ENCODE data around the gene MEAF6.

Gene MEAF6

DNA sequence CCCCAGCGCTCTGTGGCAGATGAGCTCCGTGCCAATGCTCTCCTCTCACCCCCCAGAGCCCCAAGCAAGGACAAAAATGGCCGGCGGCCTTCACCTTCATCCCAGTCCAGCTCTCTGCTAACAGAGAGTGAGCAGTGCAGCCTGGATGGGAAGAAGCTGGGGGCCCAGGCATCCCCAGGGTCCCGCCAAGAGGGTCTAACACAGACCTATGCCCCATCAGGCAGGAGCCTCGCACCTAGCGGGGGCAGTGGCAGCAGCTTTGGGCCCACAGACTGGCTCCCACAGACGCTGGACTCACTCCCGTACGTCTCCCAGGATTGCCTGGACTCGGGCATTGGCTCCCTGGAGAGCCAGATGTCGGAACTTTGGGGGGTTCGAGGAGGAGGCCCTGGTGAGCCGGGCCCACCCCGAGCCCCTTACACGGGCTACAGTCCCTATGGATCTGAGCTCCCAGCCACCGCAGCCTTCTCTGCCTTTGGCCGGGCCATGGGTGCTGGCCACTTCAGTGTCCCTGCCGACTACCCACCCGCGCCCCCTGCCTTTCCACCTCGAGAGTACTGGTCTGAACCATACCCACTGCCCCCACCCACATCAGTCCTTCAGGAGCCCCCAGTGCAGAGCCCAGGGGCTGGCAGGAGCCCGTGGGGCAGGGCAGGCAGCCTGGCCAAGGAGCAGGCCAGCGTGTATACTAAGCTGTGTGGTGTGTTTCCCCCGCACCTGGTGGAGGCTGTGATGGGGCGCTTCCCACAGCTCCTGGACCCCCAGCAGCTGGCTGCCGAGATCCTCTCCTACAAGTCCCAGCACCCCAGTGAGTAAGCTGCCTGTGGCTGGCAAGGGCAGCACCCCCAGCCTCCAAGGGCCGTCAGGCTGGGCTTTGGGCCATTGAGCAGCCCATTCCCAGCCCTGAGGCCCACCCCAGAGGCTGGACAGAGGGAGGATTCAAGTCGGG, 31.5 kb downstream of the MEAF6 start:
- no peak for DNase-seq

DNA sequence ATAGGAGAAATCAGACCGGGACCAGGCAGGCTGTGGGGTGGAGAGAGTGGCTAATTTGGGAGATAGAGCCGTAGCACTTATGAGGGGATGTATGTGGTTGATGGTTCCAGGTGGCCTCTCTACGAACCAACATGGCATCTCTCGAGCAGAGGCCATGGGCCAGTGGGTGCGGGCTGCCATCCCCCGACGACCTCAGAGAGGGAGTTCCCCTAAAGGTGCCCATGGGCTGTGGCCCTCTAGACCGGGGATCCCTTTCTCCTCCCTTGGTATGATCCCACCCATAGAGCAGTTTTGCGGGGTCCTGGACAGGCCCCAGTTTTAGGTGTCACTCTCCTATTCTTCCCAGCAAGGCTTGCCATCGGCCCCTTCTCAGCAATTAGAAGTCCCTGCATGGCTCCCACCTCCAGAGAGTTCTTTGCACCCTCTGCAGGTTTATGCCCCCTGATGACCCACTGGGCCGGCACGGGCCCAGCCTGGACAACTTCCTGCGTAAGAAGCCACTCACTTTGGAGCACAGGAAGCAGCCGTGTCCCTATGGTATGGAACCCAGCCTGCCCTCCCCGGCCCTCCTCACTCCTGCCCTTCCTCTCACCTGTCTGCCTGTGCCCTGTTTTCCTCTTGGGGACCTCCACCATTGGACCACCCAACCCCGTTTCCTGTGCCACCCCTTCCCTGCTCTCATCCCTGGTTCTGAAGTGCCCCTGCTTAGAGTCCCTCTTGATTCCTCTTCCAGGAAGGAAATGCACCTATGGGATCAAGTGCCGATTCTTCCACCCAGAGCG, 32.4 kb downstream of the MEAF6 start:
- no peak for DNase-seq

DNA sequence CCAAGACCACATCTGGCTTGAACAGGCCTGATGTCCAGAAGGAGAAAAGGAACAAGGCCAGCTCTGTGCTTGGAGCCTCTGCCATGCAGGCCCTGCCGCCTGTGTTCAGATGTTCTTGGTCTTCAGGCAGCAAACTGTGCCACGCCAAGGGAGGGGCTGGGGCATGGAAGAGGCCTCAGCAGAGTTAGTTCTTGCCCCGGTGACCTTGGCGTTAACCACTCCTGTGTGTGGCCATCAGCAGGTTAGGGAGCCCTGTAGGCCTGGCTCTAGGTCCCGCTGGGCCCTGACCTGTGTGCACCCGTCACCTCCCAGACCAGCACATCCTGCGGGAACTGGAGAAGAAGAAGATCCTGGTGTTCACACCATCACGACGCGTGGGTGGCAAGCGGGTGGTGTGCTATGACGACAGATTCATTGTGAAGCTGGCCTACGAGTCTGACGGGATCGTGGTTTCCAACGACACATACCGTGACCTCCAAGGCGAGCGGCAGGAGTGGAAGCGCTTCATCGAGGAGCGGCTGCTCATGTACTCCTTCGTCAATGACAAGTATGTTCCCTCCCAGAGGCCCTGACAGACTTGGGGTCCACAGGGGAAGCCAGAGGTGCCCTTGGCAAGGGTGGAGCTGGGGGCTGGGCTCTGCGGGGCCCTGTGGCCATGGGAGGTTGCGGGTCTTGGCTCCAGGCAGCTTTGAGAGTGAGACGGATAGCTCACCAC, 33.1 kb downstream of the MEAF6 start:
- DNase-seq: no peak

DNA sequence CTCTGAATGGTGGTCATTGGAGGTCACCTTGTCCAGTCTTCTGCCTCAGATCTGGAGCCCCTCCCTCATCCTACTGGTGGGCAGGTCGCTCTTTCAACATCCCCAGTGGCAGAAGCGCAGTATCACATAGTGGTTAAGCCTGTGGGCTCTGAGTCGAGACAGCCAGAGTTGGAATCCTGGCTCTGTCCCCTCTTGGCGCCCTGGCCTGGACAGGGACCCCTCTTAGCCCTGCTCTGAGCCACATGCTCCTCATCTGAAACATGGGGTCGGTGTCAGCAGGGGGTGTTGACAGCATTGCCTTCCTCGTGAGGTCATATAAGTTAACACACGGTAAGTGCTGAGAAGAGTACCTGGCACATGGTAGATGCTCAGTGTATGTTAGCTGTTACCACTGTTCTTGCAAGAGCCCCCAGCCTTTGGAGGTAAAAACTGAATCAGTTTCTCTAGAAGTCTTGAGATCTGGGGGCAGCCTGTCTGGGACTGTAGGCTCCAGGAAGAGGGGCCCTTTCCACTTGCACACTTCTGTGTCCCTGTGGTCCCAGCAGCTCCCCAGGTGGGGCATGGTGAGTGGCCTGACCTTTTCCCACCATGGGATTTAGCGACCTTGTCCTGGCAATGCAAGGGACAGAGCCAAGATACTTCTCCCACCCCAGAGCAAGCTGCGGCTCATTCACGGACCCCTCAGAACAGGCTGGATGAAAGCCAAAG, 33.8 kb downstream of the MEAF6 start:
- DNase-seq: no peak

DNA sequence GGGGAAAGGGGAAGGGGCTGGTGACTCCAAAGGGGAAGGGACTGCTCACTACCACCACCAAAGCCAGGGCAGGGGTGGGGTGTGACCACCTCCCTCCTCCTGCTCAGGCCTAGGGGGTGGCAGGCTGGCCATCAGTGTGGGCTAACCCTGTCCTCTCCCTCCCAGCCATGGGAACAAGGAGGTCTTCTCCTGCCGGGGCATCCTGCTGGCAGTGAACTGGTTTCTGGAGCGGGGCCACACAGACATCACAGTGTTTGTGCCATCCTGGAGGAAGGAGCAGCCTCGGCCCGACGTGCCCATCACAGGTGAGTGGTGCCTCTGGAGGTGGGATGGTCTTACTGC, 34.5 kb downstream of the MEAF6 start:
- no peak for DNase-seq

DNA sequence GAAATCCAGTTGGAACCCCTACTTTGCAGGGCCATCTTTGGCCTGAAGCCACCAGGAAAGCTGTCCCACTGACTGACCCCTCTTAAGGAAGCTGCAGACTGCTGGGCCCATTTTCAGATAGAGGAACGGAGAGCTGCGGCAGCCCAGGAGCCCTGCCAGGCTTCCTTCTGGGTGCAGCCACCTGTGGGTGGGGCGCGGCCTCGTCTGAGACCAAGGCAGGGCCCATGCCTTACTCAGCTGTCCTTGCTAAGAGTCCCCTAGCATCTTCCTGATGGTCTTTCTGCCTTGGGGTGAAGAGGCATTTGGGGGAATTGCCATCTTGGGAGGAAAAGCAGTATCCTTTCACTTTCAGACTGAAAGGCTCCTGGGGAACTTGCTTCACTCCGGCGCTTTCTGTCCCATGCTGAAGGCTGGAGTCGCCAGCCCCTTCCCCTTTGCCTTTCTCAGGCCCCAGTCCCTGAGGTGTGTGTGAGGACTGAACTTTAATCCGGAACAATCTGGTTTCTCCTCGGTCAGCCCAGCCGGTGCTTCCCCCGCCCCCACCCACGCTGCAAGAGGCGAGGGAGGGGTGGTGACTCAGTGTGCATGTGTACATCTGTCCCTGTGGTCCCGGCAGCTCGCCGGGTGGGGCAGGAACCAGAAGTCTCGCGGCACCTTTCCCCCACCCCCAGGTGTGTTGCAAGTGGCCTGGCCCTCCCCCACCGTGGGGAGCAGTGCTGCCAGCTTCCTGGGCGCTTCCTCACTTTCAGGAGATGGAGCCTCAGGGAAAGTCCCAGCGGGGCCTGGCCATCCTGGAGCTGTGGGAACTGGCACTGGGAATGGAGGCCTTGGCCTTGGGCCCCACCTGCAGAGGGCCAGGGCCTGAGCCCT, 35.1 kb downstream of the MEAF6 start:
- DNase-seq: no peak

DNA sequence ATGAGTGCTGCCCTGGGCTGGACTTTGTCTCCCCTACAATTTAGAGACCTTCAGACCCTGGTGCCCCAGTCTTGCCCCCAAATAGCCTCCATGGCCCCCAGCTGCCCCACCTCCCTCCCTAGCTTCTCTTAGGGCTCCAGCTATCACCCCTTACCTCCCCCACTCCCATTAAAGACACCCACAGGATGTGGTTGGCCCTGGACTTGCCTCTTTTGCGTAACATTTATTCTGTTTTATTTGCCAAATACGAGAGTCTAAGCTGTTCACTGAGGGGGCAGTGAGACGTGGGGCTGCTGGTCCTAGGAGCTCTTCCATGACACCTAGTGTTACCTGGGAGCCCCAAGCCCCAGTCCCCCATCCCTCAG, 35.7 kb downstream of the MEAF6 start:
- no peak for DNase-seq

DNA sequence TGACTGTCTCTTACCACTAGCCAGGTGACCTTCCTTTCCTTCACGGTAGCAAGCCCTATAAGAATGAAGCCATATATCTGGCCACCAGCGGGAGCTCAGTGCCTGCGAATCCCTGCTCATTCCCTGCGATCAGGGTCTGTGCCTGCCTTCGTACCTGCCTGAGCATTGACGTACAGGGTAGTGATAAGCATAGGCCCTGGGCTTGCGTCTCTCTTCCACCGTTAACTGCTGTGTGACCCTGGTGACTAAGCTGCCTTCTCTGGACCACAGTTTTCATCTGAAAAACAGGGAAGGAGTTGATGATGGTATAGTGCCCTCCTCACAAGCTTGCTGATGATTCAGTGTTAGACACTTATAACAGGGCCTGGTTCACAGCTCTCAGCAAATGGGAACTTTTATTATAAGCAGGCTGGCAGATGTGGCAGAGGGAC, 36.1 kb downstream of the MEAF6 start:
- DNase-seq: no peak

DNA sequence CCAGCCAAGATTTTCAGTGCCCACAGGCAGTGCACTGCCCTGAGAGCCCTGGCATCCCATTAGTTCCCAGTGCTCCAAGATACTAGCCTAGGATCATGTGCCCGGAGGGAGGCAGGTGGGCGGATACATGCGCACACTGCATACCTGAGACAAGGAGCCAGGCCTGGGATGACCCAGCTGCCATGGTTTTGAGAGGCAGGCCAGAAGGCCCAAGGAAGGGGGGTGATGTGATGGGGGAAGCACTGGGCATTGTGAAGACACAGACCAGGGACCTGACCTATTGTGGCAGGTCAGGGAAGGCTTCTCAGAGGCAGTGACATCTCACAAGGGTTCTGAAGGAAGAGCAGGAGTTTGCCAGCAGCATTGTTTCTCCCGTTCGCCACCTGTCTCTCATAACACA, 36.6 kb downstream of the MEAF6 start:
- DNase-seq: no peak

DNA sequence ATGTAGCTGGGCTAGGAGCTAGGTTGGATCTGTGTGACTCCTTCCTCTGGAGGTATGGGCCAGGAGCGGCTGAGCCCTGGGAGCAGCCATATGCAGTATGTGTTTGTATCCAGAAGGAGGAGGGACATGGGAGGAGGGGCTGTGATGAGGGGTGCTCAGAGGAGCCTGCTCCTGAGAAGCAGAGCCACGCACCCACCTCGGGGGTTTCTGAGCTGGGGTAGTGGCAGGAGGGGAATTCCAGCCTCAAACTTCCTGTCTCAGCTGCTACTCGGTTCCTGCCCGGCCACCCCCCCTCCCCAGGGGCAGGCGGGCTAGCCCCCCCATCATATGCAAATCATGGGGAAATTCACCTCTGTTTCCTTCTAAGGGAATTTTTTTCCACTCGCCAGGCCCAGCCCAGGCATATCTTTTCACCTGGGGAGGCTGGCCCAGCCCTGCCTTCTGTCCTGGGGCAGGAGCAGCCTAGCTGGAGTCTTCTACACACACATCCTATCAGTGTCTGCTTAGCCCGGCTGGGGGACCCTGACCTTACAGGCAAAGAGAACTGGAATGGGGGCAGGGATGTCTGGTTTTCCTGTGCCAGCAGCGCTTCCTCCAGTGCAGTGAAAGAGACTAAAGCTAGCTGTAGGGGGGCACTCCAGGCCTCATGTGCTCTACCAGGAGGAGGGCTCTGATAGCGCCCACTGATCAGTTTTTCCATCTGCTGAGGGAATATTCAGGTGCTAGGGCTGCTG, 37.2 kb downstream of the MEAF6 start:
- DNase-seq: no peak

DNA sequence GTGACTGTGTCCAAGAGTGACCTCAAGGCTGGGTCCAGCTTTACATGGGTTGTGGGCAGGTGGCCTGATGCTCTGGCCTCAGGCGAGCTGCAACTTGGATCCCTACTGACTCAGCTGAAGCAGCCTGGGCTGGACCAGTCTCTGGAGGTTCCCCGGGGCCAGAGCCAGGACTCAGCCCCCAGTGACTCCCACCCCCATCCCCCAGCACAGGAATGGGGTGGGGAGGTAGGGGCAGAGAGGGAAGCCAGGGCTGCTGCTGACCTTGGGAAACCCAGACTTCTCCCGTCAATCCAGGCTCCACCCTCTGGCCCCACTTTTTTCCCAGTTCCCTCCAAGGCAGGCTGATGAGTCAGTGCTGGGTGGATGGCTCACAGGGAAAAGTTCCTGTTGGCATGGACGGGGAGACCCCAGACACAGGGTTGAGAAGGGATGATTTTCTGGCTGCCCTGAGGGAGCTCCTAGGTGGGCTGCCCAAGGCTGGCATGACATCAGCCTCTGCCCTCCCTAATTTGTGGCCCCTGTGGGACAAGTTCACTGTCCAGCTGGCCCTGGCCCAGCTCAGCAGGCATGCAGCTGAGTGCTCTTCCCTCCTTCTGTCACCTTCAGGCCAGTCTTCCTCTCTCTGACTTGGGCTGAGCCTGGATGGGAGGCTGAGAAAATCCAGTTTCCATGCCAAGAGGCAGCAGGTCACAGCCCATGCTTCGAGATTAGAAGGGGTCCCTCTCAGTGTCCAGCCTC, 37.9 kb downstream of the MEAF6 start:
- DNase-seq: no peak

DNA sequence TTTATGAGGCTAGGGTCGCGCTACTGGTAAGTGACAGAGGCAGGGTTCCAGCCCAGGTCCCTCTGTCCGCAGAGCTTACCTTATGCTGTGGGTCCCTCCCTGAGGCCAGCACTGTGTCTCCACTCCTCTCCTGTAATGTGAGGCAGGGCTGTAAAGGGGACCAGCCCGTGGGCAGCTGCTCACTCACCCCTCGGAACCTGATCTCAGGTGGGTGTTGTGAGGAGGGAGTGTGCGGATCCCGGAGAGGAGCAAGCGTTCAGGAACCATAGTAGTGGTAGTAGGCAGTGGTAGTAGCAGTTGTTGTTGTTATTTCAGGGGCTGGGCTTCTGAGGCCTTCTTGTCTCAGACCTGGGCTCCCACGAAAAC, 38.5 kb downstream of the MEAF6 start:
- DNase-seq: no peak

DNA sequence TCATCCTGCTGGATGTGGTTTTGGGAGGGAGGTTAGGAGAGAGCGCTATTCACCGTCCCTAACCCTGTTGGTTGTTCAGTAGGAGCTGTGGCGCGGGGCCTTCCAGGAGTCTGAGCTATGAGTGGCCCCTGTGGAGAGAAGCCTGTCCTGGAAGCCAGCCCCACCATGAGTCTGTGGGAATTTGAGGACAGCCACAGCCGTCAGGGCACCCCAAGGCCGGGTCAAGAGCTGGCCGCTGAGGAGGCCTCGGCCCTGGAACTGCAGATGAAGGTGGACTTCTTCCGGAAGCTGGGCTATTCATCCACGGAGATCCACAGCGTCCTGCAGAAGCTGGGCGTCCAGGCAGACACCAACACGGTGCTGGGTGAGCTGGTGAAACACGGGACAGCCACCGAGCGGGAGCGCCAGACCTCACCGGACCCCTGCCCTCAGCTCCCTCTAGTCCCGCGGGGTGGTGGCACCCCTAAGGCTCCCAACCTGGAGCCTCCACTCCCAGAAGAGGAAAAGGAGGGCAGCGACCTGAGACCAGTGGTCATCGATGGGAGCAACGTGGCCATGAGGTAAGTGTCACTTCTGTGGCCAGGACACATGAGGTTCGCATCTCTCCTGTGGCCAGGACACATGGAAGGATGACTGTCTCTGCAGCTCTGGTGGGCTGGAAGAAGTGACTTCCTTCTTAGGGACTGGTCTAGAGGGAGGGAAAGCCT, 39.0 kb downstream of the MEAF6 start:
- DNase-seq: no peak

DNA sequence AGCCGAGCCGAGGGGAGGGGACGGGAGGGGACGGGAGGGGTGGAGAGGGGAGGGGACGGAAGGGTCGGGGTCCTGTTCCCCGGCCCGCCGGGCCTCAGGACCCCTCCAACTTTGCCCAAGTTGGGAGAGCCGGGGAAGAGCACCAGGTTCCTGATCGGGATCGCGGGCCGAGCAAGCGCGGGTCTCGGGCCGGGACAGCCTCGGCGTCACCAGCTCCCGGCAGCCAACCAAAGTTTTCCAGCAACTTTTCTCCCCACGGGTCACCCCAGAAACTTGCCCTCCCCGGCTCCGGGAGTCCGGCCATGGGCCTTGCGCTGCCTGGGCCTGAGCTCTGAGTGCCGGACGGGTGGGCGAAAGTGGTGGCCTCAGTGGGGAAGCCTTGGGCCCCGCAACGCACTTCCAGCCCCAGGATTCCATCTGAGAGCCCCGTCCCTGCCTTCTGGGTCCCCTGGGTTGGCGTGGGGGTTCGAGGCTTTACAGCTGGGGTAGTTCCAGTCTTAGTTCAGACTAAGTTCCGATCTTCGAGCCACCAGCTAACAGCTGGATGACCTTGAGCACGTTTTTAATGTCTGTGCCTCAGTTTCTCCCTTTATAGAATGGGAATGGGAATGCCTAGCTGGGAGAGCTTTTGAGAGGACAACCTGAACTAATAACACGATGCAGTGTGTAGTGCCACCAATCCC, 39.7 kb downstream of the MEAF6 start:
- DNase-seq: no peak

DNA sequence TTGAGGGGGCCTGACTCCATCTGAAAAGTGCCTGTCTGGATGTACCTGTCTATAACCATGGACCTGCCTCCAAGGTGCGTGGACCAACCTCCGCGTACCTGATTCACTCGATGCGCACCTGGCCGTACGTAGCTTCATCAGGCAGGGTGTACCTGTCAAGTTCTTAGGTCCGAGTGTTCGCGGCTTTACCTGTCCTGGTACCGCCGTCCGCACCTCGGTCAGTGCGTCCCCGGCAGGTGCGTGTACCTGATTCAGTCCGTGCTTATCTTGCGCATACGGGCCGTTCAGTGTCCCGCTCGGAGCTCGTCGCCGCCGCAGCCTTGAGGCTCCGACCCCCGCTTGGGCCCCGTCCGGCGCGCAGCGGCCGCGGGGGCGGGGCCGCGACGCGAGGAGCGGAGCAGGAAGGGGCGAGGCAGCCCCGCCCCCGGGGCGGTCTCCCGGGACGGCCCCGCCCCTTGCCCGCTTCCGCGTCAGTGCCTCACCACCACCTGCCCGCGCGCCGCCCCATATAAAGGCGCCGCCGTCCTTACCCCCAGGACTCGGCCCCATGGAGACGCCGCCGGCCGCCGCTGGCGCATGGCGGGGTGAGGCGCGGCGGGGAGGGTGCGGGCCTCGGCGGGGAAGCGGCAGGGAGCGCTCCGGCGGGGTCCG, 40.4 kb downstream of the MEAF6 start, which contains the start of gene ZC3H12A:
Gene ZC3H12A (plus strand): TSS at position 535 of the 651 bp plus-strand sequence. CDS start 917 bp downstream, outside the sequence.
- DNase-seq: peak; percentile 86

DNA sequence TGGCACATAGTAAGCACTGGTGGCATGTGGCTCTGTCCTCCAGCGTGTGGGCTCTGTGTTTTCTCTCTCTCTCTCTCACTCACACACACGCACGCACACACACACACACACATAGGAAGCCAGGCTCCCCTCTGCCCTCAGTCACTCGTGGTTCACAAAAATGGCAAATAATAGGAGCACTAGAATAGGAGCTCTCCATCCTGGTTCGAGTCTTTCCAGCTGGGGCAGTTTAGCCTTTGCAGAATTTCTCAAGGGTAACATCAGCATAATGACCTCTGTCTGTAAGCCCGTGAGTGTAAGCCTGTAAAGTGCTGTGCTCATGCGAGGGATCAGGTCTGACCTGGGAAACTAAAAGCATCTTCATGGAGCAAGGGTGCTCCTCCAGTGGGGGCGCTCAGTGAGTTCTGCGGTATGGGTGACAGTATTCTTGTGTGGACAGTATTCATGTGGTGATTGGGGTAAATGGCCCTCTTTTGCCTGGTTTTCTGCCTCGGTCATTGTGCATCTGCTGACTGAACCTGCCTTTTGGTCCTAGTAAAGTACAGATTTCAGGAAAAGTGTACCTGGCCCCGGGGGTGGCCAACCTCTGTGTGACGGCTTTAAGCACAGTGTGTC, 41.0 kb downstream of the MEAF6 start:
- DNase-seq: no peak

DNA sequence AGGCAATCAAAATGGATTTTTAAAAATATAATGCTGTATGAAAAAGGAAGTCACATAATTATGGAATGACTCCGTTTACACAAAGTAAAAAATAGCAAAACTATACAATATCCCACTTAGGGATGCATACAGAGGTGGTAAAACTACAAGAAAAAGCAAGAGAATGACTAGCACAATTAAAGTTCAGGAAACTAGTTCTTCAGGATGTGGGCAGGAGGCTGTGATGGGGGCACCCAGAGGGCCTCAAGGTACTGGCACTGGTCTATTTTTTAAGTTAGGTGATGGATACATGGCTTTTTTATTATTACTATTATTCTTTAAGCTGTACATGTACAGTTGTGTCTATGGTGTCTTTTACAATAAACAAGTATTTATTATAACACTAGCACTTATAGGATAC, 41.6 kb downstream of the MEAF6 start:
- DNase-seq: no peak

DNA sequence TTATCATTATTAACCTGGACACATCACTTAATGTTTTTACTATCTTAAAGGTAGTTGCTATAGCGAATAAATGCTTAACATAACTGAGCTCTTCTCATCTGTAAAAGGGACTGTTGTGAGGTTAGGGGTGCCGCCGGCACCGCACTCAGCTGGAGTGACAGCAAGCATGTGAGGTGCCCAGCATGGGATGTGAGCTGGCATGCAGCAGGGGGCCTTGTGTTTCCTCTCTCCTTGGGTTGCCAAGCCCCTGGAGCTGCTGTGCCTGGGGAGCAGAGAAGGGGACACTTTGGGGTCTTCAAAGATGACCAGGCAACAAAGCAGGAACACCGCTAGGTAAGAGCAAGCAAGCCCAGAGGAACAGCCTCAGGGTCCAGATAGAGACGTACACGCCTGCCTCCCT, 42.3 kb downstream of the MEAF6 start:
- DNase-seq: no peak
